Germinal center (tissue), 1 donor: ENCODE measurements around the gene PDLIM5.
"Not testable (repeated sequence)": the region's sequence is repeated elsewhere in the genome, so short reads cannot be mapped to it uniquely, and the experiment has no call there.

Source experiments
- DNase-seq: peaks from one replicate; pipeline ENCODE4 v3.0.0; 2012; ENCODE audit warnings: mixed read lengths, low spot score

PDLIM5 gene

GRCh38 chr4:94650134-94650495, 198.4 kb downstream of the PDLIM5 start:
- DNase-seq = no peak

GRCh38 chr4:94650690-94651089, 198.9 kb downstream of the PDLIM5 start:
- DNase-seq = no peak

GRCh38 chr4:94653095-94653649, 201.4 kb downstream of the PDLIM5 start:
- no peak for DNase-seq

- DNase-seq = no peak
Measured at GRCh38 chr4:94653984-94654609, 202.4 kb downstream of the PDLIM5 start.

GRCh38 chr4:94654714-94655113, 203.0 kb downstream of the PDLIM5 start:
- DNase-seq = no peak

GRCh38 chr4:94660614-94661013, 208.9 kb downstream of the PDLIM5 start:
- no peak for DNase-seq

GRCh38 chr4:94665021-94665420, 213.3 kb downstream of the PDLIM5 start:
- DNase-seq = not testable (repeated sequence)

GRCh38 chr4:94665500-94666404, 214.0 kb downstream of the PDLIM5 start:
- no peak for DNase-seq

- no peak for DNase-seq
Measured at GRCh38 chr4:94668724-94669123, 217.0 kb downstream of the PDLIM5 start.

- no peak for DNase-seq
Measured at GRCh38 chr4:94669672-94670664, 218.2 kb downstream of the PDLIM5 start.

- no peak for DNase-seq
Measured at GRCh38 chr4:94671113-94671512, 219.4 kb downstream of the PDLIM5 start.

- DNase-seq = no peak
Measured at GRCh38 chr4:94673961-94674360, 222.2 kb downstream of the PDLIM5 start.

- no peak for DNase-seq
Measured at GRCh38 chr4:94676970-94677369, 225.2 kb downstream of the PDLIM5 start.

GRCh38 chr4:94678896-94679295, 227.2 kb downstream of the PDLIM5 start:
- DNase-seq = no peak

- no peak for DNase-seq
Measured at GRCh38 chr4:94680176-94680862, 228.6 kb downstream of the PDLIM5 start.

GRCh38 chr4:94686086-94686485, 234.3 kb downstream of the PDLIM5 start:
- DNase-seq = no peak

- DNase-seq = no peak
Measured at GRCh38 chr4:94689155-94689860, 237.6 kb downstream of the PDLIM5 start.

- DNase-seq = no peak
Measured at GRCh38 chr4:94690851-94691254, 239.1 kb downstream of the PDLIM5 start.

- no peak for DNase-seq
Measured at GRCh38 chr4:94691552-94691951, 239.8 kb downstream of the PDLIM5 start.

GRCh38 chr4:94695384-94695783, 243.6 kb downstream of the PDLIM5 start:
- DNase-seq = no peak

GRCh38 chr4:94698187-94698586, 246.4 kb downstream of the PDLIM5 start:
- no peak for DNase-seq
